ENCODE data around the gene CBL. TPM values are rescaled to one million over a fixed set of nuclear protein-coding genes. Genes with fewer than 3 reads are reported as not detected.

CBL gene
- total RNA-seq, 1 donor from 2014 or later: 46.6 TPM

DNA sequence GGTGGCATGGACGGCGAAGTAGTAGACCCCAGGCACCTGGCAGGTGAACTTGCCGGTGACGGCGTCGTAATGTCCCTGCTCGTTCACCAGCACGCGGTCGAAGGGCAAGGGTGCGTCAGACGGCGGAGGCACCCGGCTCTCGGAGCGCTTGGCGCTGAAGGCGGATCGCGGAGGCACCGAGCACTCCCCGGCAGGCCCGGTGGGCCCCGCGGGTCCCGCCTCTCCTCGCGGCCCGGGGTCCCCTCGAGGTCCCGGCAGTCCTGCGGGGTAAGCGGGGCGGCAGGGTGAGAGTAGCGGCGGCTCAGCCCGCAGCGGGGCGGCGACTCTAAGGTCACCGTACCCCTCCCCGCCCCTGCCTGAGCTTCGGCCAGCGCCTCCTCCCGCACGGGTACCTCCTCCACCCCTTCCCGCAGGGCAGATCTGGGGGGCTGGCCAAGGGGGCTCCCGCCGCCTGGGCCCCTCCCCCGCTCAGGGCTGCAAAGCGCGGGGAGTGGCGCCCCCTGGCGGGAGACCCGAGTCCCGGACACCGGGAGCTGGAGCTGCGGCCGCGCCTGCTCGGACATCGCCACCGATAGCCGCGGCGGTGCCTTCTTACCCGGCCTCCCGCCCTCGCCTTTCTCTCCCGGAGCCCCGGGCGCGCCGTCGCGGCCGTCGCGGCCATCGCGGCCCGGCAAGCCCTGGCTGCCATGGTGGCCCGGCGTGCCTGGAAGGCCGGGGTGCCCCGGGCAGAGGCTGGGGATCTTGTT, 133.6 kb downstream of the CBL start:
- Histone ChIP-seq H3K36me3 (ENCODE audit: insufficient read depth, low read length) (no peaks in the 10 kb centered on the region), H4K20me1 (ENCODE audit: insufficient read depth, low read length) (peaks cover 9% of the 10 kb centered on the region), H3K9me3 (ENCODE audit: insufficient read depth, low read depth, low read length) (no peaks in the 10 kb centered on the region), H3K27ac (ENCODE audit: low read depth, low read length) (no peak overlapping the region), H3K4me1 (ENCODE audit: insufficient read depth, low read length) (peaks cover 43% of the 10 kb centered on the region), H3K4me3 (ENCODE audit: insufficient read depth, low read depth, low read length) (peak overlapping the region; percentile 54), H3K9ac (ENCODE audit: low read length) (peak overlapping the region; percentile 75), H3K79me2 (ENCODE audit: insufficient read depth, low read length) (peaks cover 30% of the 10 kb centered on the region), H2AFZ (ENCODE audit: low read depth, low read length) (peak overlapping the region; percentile 72), H3K4me2 (ENCODE audit: low read length) (peak overlapping the region; percentile 86), H3K27me3 (ENCODE audit: insufficient read depth, low read length) (peaks cover 6% of the 10 kb centered on the region)
- peak overlapping the region; percentile 78 for H3K4me3 Mint-ChIP-seq (ENCODE audit: unreplicated experiment)
- peaks cover 2% of the 10 kb centered on the region for H3K9me3 Mint-ChIP-seq (ENCODE audit: unreplicated experiment)
- peaks cover 6% of the 10 kb centered on the region for H3K36me3 Mint-ChIP-seq (ENCODE audit: low read depth, unreplicated experiment)
- FAIRE-seq (no peak), DNase-seq (ENCODE audit: low read depth) (no peak)
- H3K4me1 Mint-ChIP-seq (ENCODE audit: low read depth, unreplicated experiment): peaks cover 15% of the 10 kb centered on the region
- TF ChIP-seq EZH2 (IDR thresholded peaks at IDR 0.05; ENCODE audit: insufficient read depth, low read length): no peak
- TF ChIP-seq, protein P1, sequence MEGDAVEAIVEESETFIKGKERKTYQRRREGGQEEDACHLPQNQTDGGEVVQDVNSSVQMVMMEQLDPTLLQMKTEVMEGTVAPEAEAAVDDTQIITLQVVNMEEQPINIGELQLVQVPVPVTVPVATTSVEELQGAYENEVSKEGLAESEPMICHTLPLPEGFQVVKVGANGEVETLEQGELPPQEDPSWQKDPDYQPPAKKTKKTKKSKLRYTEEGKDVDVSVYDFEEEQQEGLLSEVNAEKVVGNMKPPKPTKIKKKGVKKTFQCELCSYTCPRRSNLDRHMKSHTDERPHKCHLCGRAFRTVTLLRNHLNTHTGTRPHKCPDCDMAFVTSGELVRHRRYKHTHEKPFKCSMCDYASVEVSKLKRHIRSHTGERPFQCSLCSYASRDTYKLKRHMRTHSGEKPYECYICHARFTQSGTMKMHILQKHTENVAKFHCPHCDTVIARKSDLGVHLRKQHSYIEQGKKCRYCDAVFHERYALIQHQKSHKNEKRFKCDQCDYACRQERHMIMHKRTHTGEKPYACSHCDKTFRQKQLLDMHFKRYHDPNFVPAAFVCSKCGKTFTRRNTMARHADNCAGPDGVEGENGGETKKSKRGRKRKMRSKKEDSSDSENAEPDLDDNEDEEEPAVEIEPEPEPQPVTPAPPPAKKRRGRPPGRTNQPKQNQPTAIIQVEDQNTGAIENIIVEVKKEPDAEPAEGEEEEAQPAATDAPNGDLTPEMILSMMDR (IDR thresholded peaks at IDR 0.05; ENCODE audit: insufficient read depth, low read depth, low read length): peak; percentile 36
- no peak overlapping the region for H3K27ac Mint-ChIP-seq (ENCODE audit: unreplicated experiment)
- peaks cover 31% of the 10 kb centered on the region for H3K27me3 Mint-ChIP-seq (ENCODE audit: low read depth, unreplicated experiment)

DNA sequence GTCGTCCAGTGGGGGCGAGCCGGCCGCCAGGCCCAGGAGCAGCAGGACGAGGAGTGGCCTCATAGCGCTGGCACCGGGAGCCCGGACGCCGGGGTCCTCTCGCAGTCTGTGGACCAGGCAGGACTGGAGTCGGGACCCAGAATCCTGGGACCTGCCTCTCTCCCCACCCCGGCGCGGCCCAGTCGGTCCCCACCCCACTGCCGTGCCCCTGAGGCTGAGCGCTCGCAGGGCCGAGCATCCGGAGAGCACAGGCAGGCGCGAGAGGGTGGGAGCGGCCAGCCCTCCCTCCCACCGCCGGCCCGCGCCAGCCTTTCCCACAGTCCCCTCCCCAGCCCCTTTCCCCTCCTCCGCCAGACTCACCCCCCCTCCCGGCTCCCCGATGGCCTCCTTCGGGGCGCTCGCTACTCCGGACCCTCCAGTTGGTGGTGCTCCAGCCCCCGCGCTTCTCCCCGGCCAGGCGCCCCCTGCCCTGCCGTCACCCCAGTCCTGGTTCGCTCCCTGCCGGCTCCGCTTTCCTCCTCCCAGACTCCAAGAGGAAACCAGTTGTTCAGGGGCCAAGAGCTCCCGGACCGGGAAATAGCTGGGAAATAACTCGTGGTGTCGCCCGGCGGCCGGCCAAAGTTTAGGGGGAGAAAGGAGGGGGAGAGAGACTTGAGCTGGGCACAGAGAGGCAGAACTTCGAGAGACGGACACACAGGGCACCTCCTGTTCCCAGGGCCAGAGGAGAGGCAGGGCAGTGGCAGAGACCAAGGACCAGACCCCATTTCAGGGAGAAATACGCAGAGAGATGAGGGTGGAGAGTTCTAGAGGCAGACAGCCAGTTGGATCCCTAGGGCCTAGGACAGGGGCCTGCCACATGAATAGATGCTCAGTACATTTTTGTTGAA, 134.4 kb downstream of the CBL start, which contains the start of gene C1QTNF5:
TSS of gene C1QTNF5 (minus strand) at position 549 of the 887 bp plus-strand sequence. CDS start at position 63, 486 bp downstream.
- H4K20me1 ChIP-seq (ENCODE audit: insufficient read depth, low read length): peaks cover 9% of the 10 kb centered on the region
- H3K27ac Mint-ChIP-seq (ENCODE audit: unreplicated experiment): peak within 1 kb of the TSS; percentile 12
- peaks cover 38% of the 10 kb centered on the region for H3K27me3 Mint-ChIP-seq (ENCODE audit: low read depth, unreplicated experiment)
- DNase-seq (ENCODE audit: low read depth): peak; percentile 59
- H3K4me1 Mint-ChIP-seq (ENCODE audit: low read depth, unreplicated experiment): peaks cover 15% of the 10 kb centered on the region
- no peaks in the 10 kb centered on the region for H3K9me3 ChIP-seq (ENCODE audit: insufficient read depth, low read depth, low read length)
- peaks cover 35% of the 10 kb centered on the region for H3K4me1 ChIP-seq (ENCODE audit: insufficient read depth, low read length)
- peaks cover 6% of the 10 kb centered on the region for H3K36me3 Mint-ChIP-seq (ENCODE audit: low read depth, unreplicated experiment)
- H3K36me3 ChIP-seq (ENCODE audit: insufficient read depth, low read length): no peaks in the 10 kb centered on the region
- H3K9ac ChIP-seq (ENCODE audit: low read length): peak within 1 kb of the TSS; percentile 75
- H3K79me2 ChIP-seq (ENCODE audit: insufficient read depth, low read length): peaks cover 21% of the 10 kb centered on the region
- TF ChIP-seq EZH2 (IDR thresholded peaks at IDR 0.05; ENCODE audit: insufficient read depth, low read length): peak; percentile 34
- TF ChIP-seq, protein P1 (IDR thresholded peaks at IDR 0.05; ENCODE audit: insufficient read depth, low read depth, low read length): no peak
- no peak within 1 kb of the TSS for H3K27ac ChIP-seq (ENCODE audit: low read depth, low read length)
- H3K9me3 Mint-ChIP-seq (ENCODE audit: unreplicated experiment): peaks cover 2% of the 10 kb centered on the region
- no peak for FAIRE-seq
- H3K4me2 ChIP-seq (ENCODE audit: low read length): peak within 1 kb of the TSS; percentile 86
- peak within 1 kb of the TSS; percentile 54 for H3K4me3 ChIP-seq (ENCODE audit: insufficient read depth, low read depth, low read length)
- H3K27me3 ChIP-seq (ENCODE audit: insufficient read depth, low read length): peaks cover 6% of the 10 kb centered on the region
- peak within 1 kb of the TSS; percentile 74 for H3K4me3 Mint-ChIP-seq (ENCODE audit: unreplicated experiment)
- H2AFZ ChIP-seq (ENCODE audit: low read depth, low read length): peak within 1 kb of the TSS; percentile 72

All from astrocyte (in vitro differentiated cells and primary cell).